Activated T-helper 1 cell treated with anti-CD3 and anti-CD28 coated beads, Interleukin-12 subunit alpha, Interleukin-12 subunit beta, Interleukin-2, Interleukin-4 antibody, amounts not matched to agents 30 ng/mL and 10 ng/mL and 1 ng/mL, durations not matched to agents 14 hours and 24 hours and 36 hours (primary cell): ENCODE data around the gene PITPNC1. TPM values are rescaled to one million over a fixed set of nuclear protein-coding genes. Genes with fewer than 3 reads are reported as not detected.

Experiments used
- DNase-seq: peaks from one replicate; pipeline ENCODE4 v3.0.0; 2021; ENCODE audit warnings: low spot score
- H3K27ac Mint-ChIP-seq: one replicate; pipeline ENCODE4 v1.8.0; 2021; ENCODE audit warnings: mild to moderate bottlenecking, mixed read lengths
- H3K27me3 Mint-ChIP-seq: one replicate; pipeline ENCODE4 v1.8.0; 2022; ENCODE audit warnings: mild to moderate bottlenecking, moderate library complexity, mixed read lengths; ENCODE audit not compliant: insufficient read depth
- H3K36me3 Mint-ChIP-seq: one replicate; pipeline ENCODE4 v1.8.0; 2021; ENCODE audit warnings: low read depth, mixed read lengths
- H3K4me1 Mint-ChIP-seq: one replicate; pipeline ENCODE4 v1.8.0; 2021; ENCODE audit warnings: low read depth, mixed read lengths
- H3K4me3 Mint-ChIP-seq: one replicate; pipeline ENCODE4 v1.8.0; 2021; ENCODE audit warnings: mild to moderate bottlenecking, moderate library complexity, mixed read lengths
- H3K9me3 Mint-ChIP-seq: one replicate; pipeline ENCODE4 v1.8.0; 2021; ENCODE audit warnings: mixed read lengths
- intact Hi-C: fragments of 100-400 bp; cut with micrococcal nuclease; formaldehyde crosslinking; loops from one replicate; pipeline ENCODE4 v1.15.1; 2024
- total RNA-seq: library from RNA; stranded (reverse); gene quantifications from 2 replicates; pipeline ENCODE4 v1.2.3, GENCODE V29; 2022

PITPNC1 gene
- total RNA-seq, 1 donor from 2014 or later, result 17.7 TPM

GRCh38 chr17:67433248-67433924 lies 56.3 kb downstream of the PITPNC1 start:
- DNase-seq, result no peak
- Mint-ChIP-seq H3K9me3 (no peaks in the 10 kb centered on the region), H3K27me3 (no peaks in the 10 kb centered on the region), H3K36me3 (peaks cover 6% of the 10 kb centered on the region), H3K4me1 (peaks cover 54% of the 10 kb centered on the region), H3K4me3 (no peak overlapping the region), H3K27ac (no peak overlapping the region)
- intact Hi-C loops, result no loop called here

GRCh38 chr17:67434061-67434525 lies 57.0 kb downstream of the PITPNC1 start:
- peak overlapping the region; percentile 58 for H3K4me3 Mint-ChIP-seq
- H3K27ac Mint-ChIP-seq, result peak overlapping the region; percentile 84
- H3K4me1 Mint-ChIP-seq, result peaks cover 61% of the 10 kb centered on the region
- no peaks in the 10 kb centered on the region for H3K9me3 Mint-ChIP-seq
- intact Hi-C loops, result no loop called here
- peak; percentile 40 for DNase-seq
- H3K36me3 Mint-ChIP-seq, result peaks cover 6% of the 10 kb centered on the region
- no peaks in the 10 kb centered on the region for H3K27me3 Mint-ChIP-seq

DNA sequence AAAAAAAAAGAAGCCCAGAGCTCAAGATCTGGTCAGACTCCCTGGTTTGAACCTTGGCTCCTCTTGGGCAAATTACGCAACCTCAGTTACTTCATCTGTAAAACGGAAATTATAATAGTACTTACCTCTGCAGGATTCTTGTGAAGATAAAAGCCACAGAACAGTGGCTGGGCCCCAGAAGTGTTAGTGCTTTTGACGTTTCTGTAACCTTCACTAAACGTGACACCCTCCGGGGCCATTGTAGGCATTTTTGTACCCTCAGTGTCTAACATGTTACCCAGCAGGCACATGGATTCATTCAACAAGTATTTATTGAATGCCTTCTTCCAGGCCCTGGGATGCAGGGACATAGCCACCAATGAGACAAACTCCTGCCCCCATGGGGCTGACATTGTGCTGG lies 58.0 kb downstream of the PITPNC1 start:
- no peaks in the 10 kb centered on the region for H3K9me3 Mint-ChIP-seq
- peak overlapping the region; percentile 49 for H3K4me3 Mint-ChIP-seq
- intact Hi-C loops, result loop anchor here (1.0 kb wide), 3 partner anchors 17 to 45 kb away; no protein-coding TSS in a partner anchor
- H3K27me3 Mint-ChIP-seq, result no peaks in the 10 kb centered on the region
- peaks cover 70% of the 10 kb centered on the region for H3K4me1 Mint-ChIP-seq
- H3K36me3 Mint-ChIP-seq, result peaks cover 6% of the 10 kb centered on the region
- DNase-seq, result peak; percentile 49
- H3K27ac Mint-ChIP-seq, result peak overlapping the region; percentile 81

DNA sequence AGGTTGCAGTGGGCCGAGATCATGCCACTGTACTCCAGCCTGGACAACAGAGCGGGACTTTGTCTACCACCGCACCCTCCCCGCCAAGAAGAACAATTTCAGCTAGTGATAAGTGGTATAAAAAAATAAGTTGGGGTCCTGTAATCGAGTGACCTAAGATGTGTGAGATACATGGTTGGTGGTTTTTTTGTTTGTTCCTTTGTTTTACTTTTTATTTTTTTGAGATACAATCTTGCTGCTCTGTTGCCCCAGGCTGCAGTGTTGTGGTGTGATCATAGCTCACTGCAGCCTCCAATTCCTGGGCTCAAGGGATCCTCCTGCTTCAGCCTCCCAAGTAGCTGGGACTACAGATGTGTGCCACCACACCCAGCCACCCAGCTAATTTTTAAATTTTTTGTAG lies 58.7 kb downstream of the PITPNC1 start:
- Mint-ChIP-seq H3K36me3 (peaks cover 6% of the 10 kb centered on the region), H3K9me3 (no peaks in the 10 kb centered on the region), H3K27me3 (no peaks in the 10 kb centered on the region), H3K4me1 (peaks cover 74% of the 10 kb centered on the region), H3K27ac (no peak overlapping the region), H3K4me3 (no peak overlapping the region)
- intact Hi-C loops, result loop anchor here (1.0 kb wide), 3 partner anchors 17 to 45 kb away; no protein-coding TSS in a partner anchor
- no peak for DNase-seq

DNA sequence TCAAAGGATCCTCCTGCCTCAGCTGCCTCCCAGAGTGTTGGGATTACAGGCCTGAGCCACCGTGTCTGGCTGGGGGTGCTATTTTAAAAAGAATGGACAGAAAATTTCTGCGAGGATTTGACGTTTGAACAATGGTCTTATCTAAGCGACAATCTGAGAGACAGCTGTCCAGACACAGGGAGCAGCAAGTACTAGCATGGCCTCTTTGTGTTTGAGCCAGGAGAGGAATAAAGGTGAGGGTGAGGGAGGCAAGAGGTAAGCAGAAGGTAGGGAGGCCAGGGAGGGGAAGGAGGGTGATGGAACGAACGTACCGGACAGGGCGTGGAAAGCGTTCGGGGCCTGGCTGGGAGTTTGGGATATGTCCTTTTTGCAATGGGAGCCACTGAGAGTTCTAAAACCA lies 59.2 kb downstream of the PITPNC1 start:
- no peak overlapping the region for H3K27ac Mint-ChIP-seq
- H3K27me3 Mint-ChIP-seq, result no peaks in the 10 kb centered on the region
- H3K4me3 Mint-ChIP-seq, result no peak overlapping the region
- peaks cover 5% of the 10 kb centered on the region for H3K36me3 Mint-ChIP-seq
- DNase-seq, result no peak
- H3K9me3 Mint-ChIP-seq, result no peaks in the 10 kb centered on the region
- peaks cover 75% of the 10 kb centered on the region for H3K4me1 Mint-ChIP-seq
- intact Hi-C loops, result no loop called here

GRCh38 chr17:67438667-67439066 lies 61.6 kb downstream of the PITPNC1 start:
- H3K36me3 Mint-ChIP-seq, result peaks cover 3% of the 10 kb centered on the region
- H3K4me1 Mint-ChIP-seq, result peaks cover 70% of the 10 kb centered on the region
- intact Hi-C loops, result no loop called here
- H3K4me3 Mint-ChIP-seq, result no peak overlapping the region
- no peak for DNase-seq
- peak overlapping the region; percentile 6 for H3K27ac Mint-ChIP-seq
- H3K27me3 Mint-ChIP-seq, result no peaks in the 10 kb centered on the region
- no peaks in the 10 kb centered on the region for H3K9me3 Mint-ChIP-seq

DNA sequence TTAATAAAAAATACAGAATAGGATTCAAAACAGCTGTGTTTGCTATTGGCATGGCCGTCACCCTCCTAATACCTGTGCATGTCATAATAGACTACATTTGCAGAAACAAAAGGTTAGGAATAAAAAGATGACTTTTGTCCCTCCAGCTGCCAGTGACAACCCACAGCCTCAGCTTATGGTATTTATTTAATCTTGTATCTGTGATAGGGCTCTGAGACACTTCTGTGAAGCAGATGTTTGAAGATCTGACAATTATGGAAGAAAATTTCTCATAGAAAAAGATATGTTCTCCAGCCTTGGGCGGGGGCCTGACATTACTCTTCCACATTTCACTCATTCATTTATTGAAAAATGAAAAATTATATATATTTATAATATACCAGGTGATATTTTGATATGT lies 62.2 kb downstream of the PITPNC1 start:
- Mint-ChIP-seq H3K36me3 (peaks cover 6% of the 10 kb centered on the region), H3K9me3 (no peaks in the 10 kb centered on the region), H3K4me1 (peaks cover 68% of the 10 kb centered on the region), H3K27ac (no peak overlapping the region), H3K27me3 (no peaks in the 10 kb centered on the region), H3K4me3 (no peak overlapping the region)
- intact Hi-C loops, result no loop called here
- DNase-seq, result no peak

- no peaks in the 10 kb centered on the region for H3K27me3 Mint-ChIP-seq
- peaks cover 60% of the 10 kb centered on the region for H3K4me1 Mint-ChIP-seq
- intact Hi-C loops, result loop anchor here (1.0 kb wide), 4 partner anchors 9 to 277 kb away; partner anchors contain the start of gene NOL11
- H3K36me3 Mint-ChIP-seq, result peaks cover 6% of the 10 kb centered on the region
- H3K27ac Mint-ChIP-seq, result peak overlapping the region; percentile 98
- peak overlapping the region; percentile 82 for H3K4me3 Mint-ChIP-seq
- H3K9me3 Mint-ChIP-seq, result no peaks in the 10 kb centered on the region
- no peak for DNase-seq
These were observed 63.4 kb downstream of the PITPNC1 start for GRCh38 chr17:67440277-67441051.

DNA sequence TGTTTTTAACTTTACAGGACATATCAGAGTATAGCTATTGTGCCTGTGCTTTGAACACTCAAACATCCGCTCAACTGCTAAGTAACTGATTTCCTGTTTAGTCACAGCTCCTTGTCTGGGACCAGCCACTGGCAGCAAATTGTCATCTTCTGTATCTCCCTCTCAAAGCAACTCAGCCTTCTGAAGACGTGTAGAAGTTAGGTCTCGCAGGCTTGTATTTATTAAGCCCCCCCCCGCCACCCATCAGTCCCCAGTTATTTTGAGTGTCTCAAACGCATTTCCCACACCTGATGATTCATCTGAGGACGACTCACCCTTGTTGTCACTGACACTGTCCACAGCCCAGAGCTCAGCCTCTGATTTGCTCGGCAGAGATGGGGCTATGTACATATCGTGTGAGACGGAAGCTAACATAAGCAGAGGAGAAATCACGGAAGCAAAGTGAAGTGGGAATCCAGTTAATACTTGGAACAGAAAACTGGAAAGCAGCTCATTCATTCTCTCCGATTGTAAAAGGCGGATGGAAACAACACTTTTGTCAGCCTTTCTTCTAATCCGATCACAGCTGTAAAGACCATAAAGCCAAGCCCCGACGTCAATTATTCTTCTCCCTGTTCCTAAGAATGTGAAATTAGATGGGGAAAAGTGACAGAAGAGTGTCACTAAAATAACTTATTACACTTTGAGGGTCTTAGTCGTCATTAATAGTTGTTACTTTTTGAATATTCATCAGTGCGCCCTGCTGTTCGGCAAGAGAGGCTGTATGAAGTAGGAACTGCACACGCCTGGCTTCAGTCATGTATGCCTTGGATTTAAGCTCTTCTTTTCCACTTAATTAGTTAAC lies 64.2 kb downstream of the PITPNC1 start:
- no peaks in the 10 kb centered on the region for H3K27me3 Mint-ChIP-seq
- H3K4me1 Mint-ChIP-seq, result peaks cover 51% of the 10 kb centered on the region
- peaks cover 6% of the 10 kb centered on the region for H3K36me3 Mint-ChIP-seq

GRCh38 chr17:67441896-67442219 lies 64.8 kb downstream of the PITPNC1 start:
- Mint-ChIP-seq H3K4me3 (peak overlapping the region; percentile 82), H3K36me3 (peaks cover 6% of the 10 kb centered on the region), H3K27me3 (no peaks in the 10 kb centered on the region), H3K9me3 (no peaks in the 10 kb centered on the region), H3K4me1 (peaks cover 47% of the 10 kb centered on the region), H3K27ac (peak overlapping the region; percentile 98)
- DNase-seq, result no peak
- intact Hi-C loops, result loop anchor here (1.0 kb wide), 4 partner anchors 10 to 275 kb away; partner anchors contain the start of gene NOL11

More for the DNA sequence above, 64.2 kb downstream of the PITPNC1 start:
- Mint-ChIP-seq H3K27ac (peak overlapping the region; percentile 98), H3K9me3 (no peaks in the 10 kb centered on the region), H3K4me3 (peak overlapping the region; percentile 82)
- DNase-seq, result peak; percentile 65
- intact Hi-C loops, result loop anchor here (1.0 kb wide), 4 partner anchors 10 to 276 kb away; partner anchors contain the start of gene NOL11

DNA sequence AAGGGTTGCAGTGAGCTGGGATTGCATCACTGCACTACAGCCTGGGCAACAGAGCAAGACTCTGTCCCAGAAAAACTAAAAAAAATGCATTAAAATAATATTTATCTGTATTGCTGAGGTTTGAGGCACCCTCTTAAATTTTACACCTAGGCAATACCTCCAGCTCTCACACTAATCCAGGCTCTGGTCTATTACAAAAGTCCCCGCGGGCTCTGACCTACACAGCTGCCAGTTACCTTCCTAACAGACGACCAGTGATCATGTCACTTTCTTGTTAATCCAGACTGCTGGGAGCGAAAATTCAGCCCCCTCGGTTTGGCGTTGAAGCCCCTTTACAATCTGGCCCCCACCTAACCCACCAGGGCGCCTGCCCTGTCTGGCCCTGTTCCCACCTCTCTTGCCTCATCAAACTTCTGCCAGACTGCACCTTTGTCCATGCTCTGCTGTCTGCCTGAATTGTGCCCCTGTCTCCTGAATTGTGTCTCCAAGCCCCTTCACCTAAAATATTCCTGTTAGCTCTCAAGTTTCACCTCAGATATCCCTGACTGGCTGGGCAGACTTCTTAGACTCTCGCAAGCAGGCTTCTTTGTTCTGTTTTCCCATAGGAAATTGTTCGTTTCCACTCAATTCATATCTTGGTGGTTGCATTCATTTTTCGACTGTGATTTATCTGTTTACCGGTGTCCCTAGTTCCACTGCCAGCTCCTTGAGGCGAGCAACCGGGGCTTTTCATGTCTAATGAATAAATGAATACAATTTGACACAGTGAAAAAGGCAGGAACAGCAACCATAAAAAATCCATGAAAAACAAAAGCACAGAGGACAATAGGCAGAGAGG lies 65.9 kb downstream of the PITPNC1 start:
- DNase-seq, result no peak
- Mint-ChIP-seq H3K4me1 (peaks cover 51% of the 10 kb centered on the region), H3K4me3 (peak overlapping the region; percentile 17), H3K9me3 (no peaks in the 10 kb centered on the region), H3K27me3 (peaks cover 1% of the 10 kb centered on the region), H3K27ac (peak overlapping the region; percentile 73), H3K36me3 (peaks cover 6% of the 10 kb centered on the region)
- intact Hi-C loops, result no loop called here
